Mesothelial cell of epicardium (in vitro differentiated cells): ENCODE measurements around the gene GARIN3. TPM values are rescaled to one million over a fixed set of nuclear protein-coding genes. Genes with fewer than 3 reads are reported as not detected.

ENCODE experiments used
- DNase-seq, 2 experiments: peaks; one replicate each; pipeline ENCODE4 v3.0.0; 2021; ENCODE audit warnings: low spot score in 2 of 2; ENCODE audit not compliant: unreplicated experiment in 2 of 2
- H3K27ac Mint-ChIP-seq: 2 replicates; pipeline ENCODE4 v1.8.0; 2021; ENCODE audit warnings: mixed read lengths
- H3K27me3 Mint-ChIP-seq: 2 replicates; pipeline ENCODE4 v1.8.0; 2021; ENCODE audit warnings: low read depth, mixed read lengths
- H3K36me3 Mint-ChIP-seq: 2 replicates; pipeline ENCODE4 v1.8.0; 2021; ENCODE audit warnings: mixed read lengths
- H3K4me1 Mint-ChIP-seq: 2 replicates; pipeline ENCODE4 v1.8.0; 2021; ENCODE audit warnings: mixed read lengths
- H3K4me3 Mint-ChIP-seq: 2 replicates; pipeline ENCODE4 v1.8.0; 2021; ENCODE audit warnings: mild to moderate bottlenecking, moderate library complexity, mixed read lengths
- H3K9me3 Mint-ChIP-seq: 2 replicates; pipeline ENCODE4 v1.8.0; 2021; ENCODE audit warnings: mixed read lengths
- CTCF ChIP-seq: fragments of 200-600 bp; sonication (generic); IDR thresholded peaks from one replicate; pipeline ENCODE4 v1.5.0; 2021; ENCODE audit warnings: antibody characterized with exemption; ENCODE audit not compliant: unreplicated experiment
- total RNA-seq: library from RNA; stranded (reverse); gene quantifications from 3 replicates; pipeline ENCODE4 v1.2.1, GENCODE V29; 2021

GARIN3 gene
- total RNA-seq, 1 donor from 2014 or later, result not detected

- no peak overlapping the region for H3K27ac Mint-ChIP-seq
- H3K36me3 Mint-ChIP-seq, result no peaks in the 10 kb centered on the region
- no peaks in the 10 kb centered on the region for H3K9me3 Mint-ChIP-seq
- no peak overlapping the region for H3K4me3 Mint-ChIP-seq
- peaks cover 37% of the 10 kb centered on the region for H3K27me3 Mint-ChIP-seq
- H3K4me1 Mint-ChIP-seq, result no peaks in the 10 kb centered on the region
- TF ChIP-seq CTCF, result no peak
- DNase-seq, result no peak
Measured at GRCh38 chr5:157198277-157198986, 32.4 kb upstream of the GARIN3 start.

GRCh38 chr5:157197086-157197485 is 31.0 kb upstream of the GARIN3 start:
- TF ChIP-seq CTCF, result no peak
- Mint-ChIP-seq H3K4me3 (no peak overlapping the region), H3K27ac (no peak overlapping the region), H3K36me3 (no peaks in the 10 kb centered on the region), H3K27me3 (peaks cover 46% of the 10 kb centered on the region), H3K9me3 (no peaks in the 10 kb centered on the region), H3K4me1 (no peaks in the 10 kb centered on the region)
- DNase-seq, result no peak

- peaks cover 48% of the 10 kb centered on the region for H3K27me3 Mint-ChIP-seq
- H3K27ac Mint-ChIP-seq, result no peak overlapping the region
- no peaks in the 10 kb centered on the region for H3K36me3 Mint-ChIP-seq
- H3K4me3 Mint-ChIP-seq, result no peak overlapping the region
- H3K4me1 Mint-ChIP-seq, result no peaks in the 10 kb centered on the region
- H3K9me3 Mint-ChIP-seq, result no peaks in the 10 kb centered on the region
- no peak for TF ChIP-seq CTCF
- no peak for DNase-seq
Measured at GRCh38 chr5:157196045-157196444, 30.0 kb upstream of the GARIN3 start.

GRCh38 chr5:157193699-157194424 is 27.8 kb upstream of the GARIN3 start:
- no peak for DNase-seq
- H3K4me1 Mint-ChIP-seq, result no peaks in the 10 kb centered on the region
- TF ChIP-seq CTCF, result no peak
- H3K27me3 Mint-ChIP-seq, result peaks cover 48% of the 10 kb centered on the region
- H3K9me3 Mint-ChIP-seq, result no peaks in the 10 kb centered on the region
- H3K27ac Mint-ChIP-seq, result no peak overlapping the region
- no peak overlapping the region for H3K4me3 Mint-ChIP-seq
- H3K36me3 Mint-ChIP-seq, result no peaks in the 10 kb centered on the region

- TF ChIP-seq CTCF, result no peak
- DNase-seq, result no peak
- H3K36me3 Mint-ChIP-seq, result no peaks in the 10 kb centered on the region
- no peaks in the 10 kb centered on the region for H3K9me3 Mint-ChIP-seq
- no peaks in the 10 kb centered on the region for H3K4me1 Mint-ChIP-seq
- peaks cover 41% of the 10 kb centered on the region for H3K27me3 Mint-ChIP-seq
- no peak overlapping the region for H3K27ac Mint-ChIP-seq
- H3K4me3 Mint-ChIP-seq, result no peak overlapping the region
Measured at GRCh38 chr5:157189223-157189622, 23.2 kb upstream of the GARIN3 start.
